Measurements from ENCODE around the gene ZNF423.

- TF ChIP-seq, protein P1, sequence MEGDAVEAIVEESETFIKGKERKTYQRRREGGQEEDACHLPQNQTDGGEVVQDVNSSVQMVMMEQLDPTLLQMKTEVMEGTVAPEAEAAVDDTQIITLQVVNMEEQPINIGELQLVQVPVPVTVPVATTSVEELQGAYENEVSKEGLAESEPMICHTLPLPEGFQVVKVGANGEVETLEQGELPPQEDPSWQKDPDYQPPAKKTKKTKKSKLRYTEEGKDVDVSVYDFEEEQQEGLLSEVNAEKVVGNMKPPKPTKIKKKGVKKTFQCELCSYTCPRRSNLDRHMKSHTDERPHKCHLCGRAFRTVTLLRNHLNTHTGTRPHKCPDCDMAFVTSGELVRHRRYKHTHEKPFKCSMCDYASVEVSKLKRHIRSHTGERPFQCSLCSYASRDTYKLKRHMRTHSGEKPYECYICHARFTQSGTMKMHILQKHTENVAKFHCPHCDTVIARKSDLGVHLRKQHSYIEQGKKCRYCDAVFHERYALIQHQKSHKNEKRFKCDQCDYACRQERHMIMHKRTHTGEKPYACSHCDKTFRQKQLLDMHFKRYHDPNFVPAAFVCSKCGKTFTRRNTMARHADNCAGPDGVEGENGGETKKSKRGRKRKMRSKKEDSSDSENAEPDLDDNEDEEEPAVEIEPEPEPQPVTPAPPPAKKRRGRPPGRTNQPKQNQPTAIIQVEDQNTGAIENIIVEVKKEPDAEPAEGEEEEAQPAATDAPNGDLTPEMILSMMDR (IDR thresholded peaks at IDR 0.05), result no peak
- no peak for TF ChIP-seq POLR2A (IDR thresholded peaks at IDR 0.05)
Observed at GRCh38 chr16:49743203-49743464, 112.8 kb downstream of the ZNF423 start.
